Glomerular visceral epithelial cell (primary cell): ENCODE results near the gene ACAP3.

Experiments
- DNase-seq: peaks from one replicate; pipeline ENCODE4 v3.0.0-alpha.2; 2016; ENCODE audit errors: extremely low spot score

The ACAP3 gene

DNA sequence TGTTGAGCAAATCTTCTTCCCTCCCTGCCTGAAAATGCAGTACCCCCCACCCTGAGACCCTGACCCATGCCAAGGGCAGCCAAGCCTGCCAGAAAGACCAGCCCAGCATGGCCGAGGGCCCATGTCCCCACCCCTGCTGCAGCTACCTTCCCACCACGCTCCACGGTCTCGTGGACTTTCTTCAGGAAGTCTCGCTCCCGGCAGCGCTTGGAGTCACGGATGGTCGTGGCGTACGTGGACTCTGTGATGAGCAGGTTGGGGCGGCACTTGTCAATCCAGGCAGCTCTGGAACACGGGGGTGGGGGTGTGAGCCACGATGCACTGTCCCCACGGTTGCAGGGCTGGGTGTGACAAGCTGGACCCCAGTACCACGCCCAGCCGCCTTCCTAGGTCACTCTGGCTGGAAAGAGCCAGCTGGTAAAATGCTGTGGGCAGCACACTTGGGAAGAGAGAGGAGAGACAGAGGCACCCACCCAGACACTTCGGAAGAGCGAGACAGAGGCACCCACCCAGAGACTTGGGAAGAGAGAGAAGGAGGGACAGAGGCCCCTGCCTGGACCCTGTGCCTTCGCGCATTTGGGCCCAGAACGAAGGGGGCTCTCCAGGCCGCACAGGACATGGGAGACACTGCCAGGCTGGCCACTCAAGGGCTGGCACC, 7.1 kb upstream of the ACAP3 start:
- DNase-seq: no peak

DNA sequence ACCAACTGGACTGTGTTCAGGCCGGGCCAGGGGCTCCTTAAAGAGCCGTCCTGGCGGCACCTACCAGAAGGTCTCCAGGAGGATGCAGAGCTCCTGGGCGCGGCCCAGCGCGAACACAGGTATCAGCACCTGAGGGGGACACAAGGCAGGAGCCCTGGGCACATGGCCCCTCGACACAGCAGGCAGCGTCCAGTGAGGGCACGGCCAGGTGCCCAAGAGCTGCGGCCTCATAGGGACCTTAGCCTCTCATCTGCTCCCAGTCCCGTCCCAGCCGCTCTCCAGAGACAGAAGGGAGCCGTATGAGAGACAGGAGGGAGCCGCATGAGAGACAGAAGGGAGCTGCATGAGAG, 6.5 kb upstream of the ACAP3 start:
- no peak for DNase-seq

DNA sequence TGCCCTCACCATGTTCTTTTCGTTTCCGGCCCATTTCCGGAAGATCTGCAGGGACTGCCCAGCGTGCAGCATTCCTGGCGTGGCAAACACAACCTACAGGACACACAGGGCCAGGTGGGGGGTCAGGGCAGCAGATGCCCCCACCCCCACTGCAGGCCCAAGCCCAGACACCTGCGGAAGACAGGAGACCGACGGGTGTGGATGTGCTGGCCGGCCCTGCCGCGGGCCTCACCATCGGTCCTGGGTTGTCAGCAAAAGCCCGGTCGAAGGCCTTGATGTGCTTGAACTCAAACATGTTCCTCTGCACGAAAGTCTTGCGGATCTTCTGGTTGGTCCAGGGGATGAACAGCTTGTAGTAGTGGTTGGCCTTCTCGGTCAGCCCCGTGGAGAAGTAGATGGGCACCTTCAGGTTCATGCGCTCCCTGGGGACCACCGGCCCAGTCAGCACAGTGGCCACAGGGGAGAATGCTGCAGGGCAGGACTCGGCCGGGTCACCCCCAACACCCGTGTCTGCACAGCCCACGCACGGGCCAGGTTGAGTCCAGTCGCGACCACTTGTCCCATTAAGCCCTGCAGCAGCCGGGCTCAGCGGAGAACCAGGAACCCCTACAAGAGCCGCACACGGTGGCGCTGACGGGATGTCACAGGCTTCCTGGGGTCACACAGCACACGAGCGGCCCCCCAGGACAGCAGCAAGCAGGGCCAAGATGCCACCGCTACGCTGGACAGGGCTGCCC, 5.9 kb upstream of the ACAP3 start:
- DNase-seq: no peak

DNA sequence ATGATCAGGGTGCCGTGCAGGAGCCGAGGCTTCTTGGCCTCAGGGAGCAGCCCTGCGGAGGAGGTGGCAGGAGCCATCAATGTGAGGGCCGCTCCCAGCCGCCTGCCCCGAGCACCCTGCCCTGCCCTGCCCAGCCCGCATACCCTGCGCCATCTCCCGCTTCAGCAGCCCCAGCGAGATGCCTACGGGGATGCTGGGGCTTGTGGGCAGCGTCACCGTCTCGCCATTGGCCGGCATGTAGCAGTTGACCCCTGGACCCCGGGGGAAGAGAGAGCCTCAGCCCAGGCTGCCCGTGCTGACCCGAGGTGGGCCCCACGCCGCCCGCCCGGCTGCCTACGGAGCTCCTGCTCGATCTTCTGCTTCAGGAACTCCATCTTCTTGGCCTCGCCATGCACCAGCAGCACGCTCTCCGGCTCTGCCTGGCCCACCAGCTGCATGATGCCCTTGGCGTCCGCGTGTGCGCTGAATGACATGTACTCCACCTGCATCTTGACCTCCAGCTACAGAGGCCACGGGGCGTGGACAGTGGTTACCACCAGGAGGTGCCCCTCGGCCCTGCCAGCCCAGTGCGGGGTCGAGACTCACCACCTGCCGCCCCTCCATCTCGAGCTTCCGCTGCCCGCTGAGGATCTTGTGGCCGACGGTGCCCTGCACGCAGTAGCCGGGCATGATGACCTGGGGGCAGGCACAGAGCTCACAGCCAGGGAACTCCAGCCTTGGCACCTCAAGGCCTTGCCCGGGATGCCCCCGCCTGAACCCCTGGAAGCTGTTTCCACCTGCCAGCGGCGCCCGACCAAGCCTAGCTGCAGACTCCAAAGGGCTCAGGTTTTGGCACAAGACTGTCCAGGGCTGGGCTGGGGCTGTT, 5.0 kb upstream of the ACAP3 start:
- DNase-seq: no peak

DNA sequence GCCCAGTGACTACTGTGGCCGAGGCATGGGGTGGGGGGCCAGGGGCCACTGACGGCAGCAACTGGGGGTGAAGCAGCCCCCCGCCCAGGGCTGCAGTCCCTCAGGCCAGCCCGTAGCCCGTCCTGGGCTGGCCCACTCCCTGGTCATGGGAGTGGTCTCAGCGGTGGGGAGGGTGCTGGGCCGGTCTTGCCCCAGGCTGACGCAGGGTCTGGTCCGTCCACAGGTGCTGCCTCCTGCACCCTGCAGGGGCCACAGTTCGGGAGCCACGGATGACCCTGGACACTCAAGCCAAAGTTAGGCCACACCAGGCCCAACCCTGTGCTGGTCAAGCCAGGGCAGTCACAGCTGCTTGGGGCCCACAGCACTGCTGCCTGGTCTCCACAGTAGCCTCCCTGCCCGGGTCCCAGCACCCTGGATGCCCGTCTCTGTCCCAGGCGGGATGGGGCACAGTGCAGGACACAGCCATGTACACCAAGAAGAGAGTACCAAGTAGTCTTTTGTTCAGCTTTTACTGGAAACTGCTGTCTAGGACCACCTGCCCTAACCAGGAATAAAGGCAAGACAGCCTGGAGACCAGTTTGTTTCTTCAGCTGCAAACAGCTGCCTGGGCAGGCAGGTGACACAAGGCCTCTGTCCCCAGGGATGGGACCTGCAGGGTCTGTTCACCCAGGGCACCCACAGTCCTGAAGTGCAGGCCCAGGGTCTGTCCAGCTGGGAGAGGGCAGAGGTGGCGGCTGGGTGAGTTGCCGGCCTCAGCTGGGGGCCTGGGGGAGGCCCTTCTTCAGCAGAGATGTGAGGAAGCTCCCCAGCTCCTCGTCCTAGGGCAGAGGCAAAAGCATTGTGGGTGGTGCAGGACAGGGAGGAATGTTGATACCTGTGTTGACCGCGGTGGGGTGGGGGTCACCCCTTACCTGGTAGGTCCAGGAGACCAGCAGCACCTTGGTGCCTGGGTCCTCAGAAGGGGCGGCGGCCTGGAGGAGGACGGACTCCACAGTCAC, 3.7 kb upstream of the ACAP3 start:
- no peak for DNase-seq

DNA sequence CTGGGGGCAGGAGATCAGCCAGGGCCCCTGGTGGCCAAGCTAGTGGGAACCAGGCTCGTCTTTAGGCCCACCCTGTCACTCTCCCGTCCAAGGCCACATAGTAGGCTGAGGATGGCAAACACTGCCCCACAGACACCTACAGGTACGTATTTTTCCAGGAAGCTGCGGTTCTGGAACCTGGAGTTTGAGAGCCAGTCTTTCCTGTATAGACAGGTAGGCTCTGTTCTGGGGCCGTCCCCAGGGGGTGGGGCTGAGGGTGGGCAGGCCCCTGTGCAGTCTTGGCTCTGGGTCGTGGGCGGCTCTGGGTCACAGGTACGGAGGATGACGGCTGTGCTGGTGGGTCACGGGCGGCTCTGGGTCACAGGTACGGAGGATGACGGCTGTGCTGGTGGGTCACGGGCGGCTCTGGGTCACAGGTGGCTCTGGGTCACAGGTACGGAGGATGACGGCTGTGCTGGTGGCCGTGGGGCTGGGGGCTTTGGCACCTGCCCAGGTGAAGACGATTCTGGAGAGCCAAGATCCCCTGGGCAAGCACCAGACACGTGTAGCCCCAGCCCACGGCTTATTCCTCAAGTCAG, 2.8 kb upstream of the ACAP3 start:
- no peak for DNase-seq

DNA sequence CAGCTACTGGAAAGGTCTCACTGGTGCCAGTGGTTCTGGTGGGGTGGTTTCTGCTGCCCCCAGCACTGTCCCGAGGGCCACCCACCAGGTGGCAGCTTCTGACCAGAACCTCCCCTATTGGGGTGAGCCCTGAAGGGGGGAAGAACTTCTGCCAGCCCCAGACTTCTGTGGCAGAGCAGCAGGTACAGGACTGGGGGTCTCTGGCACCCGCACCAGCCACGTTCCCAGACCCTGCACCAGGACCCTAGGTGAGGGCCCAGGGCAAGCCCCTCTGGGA, 2.3 kb upstream of the ACAP3 start:
- no peak for DNase-seq

DNA sequence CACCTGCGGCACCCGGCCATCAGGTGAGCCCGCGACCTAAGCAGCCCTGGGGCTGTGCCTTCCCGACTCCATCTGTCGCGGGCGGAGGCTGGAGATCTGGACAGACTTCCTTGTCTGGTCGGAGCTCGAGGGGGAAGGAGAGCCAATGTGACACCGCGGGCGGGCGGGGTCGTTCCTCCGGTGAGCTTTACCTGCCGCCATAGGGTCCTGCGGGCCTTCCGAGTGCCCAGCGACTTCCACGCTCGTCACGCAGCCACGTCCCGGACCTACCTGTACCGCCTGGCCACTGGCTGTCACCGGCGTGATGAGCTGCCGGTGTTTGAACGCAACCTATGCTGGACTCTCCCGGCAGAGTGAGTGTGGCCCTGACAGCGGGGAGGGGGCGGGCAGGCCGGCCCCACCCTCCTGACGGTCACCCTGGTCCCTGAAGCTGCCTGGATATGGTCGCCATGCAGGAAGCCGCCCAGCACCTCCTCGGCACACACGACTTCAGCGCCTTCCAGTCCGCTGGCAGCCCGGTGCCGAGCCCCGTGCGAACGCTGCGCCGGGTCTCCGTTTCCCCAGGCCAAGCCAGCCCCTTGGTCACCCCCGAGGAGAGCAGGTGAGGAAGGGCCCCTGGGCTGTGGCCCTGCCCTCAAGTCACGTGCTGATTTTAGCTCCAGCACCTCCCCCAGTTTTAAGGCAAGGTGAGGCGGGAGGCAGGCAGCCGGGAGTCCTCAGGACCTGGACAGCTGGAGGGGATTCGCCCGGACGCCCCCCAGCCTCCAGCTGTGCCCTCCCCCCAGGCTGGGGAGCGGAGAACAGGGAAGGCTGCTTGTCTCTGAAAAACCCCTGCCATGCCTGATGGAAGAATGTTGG, 1.8 kb upstream of the ACAP3 start:
- DNase-seq: peak; percentile 22

DNA sequence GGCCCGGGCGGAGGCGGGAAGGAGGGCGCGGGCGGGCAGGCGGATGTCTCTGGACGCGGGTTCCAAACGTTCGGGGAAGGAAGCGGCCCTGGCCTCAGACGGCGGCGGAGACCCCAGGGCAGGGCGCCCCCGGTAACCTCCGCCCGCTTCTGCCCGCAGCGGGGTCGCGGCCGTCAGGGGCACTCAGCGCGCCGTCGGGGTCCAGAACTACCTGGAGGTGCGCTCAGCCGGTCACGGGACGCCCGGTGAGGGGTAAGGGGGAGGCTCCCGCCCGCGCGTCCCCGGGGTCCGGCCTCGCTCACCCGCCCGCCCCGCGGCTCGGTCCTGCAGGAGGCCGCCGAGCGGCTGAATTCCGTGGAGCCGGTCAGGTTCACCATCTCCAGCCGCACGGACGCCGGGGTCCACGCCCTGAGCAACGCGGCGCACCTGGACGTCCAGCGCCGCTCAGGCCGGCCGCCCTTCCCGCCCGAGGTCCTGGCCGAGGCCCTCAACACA, 1.1 kb upstream of the ACAP3 start:
- DNase-seq: no peak

DNA sequence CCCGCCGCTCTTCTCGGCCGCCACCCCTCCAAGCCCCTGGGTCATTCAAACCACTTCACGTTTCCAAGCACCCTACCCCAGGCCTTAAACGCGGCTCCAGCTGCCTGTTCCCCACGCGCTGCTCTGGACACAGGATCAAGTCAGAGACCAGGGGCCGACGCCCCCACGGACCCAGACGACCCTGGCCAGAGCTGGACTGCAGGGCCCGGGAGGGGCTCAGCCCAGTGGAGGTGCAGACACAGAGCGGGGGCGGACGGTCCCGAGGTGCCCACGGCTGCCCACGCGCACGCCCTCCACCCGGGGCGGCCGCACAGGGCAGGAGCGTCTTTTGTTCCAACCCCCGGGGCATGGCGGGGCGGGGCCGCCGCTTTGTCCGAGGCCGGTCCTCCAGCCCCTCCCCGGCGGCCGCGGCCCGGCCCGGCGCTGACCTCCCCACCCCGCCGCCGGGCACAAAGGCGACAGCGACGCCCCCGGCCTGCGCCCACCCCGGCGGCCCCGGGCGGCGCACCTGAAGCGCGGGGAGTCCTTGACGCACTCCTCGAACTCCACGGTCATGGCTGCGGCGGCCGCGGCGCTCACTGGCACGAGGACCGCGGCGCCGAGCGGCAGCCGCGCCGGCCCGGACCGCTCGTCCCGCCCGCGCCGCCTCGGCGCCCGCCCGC, 338 bp downstream of the ACAP3 start:
- DNase-seq: peak; percentile 60

DNA sequence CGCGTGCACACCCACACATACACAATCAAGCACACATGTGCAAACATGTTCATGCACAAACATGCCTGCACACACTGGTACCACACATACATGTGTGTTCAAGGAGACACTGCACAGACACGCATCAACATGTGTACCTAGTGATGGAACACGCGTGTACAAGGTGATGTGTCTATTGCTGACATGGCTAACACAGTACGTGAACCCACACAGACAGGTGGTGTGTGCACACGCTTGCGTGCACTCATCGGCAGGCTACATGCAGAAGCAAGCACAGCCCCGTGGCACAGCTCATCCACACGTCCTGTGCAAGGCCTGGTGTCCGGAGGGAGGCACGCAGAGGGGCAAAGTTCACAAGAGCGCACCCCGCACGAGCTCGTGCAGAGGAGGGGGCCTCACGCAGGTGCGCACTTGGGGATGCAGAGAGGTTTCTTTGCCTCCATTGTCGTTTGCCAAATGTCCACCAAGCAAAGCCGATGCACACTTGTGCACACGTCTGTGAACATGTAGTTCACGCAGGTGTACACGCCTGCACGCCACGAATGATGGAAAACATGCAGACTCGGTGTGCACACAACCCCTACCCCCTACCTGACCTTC, 969 bp downstream of the ACAP3 start:
- no peak for DNase-seq

DNA sequence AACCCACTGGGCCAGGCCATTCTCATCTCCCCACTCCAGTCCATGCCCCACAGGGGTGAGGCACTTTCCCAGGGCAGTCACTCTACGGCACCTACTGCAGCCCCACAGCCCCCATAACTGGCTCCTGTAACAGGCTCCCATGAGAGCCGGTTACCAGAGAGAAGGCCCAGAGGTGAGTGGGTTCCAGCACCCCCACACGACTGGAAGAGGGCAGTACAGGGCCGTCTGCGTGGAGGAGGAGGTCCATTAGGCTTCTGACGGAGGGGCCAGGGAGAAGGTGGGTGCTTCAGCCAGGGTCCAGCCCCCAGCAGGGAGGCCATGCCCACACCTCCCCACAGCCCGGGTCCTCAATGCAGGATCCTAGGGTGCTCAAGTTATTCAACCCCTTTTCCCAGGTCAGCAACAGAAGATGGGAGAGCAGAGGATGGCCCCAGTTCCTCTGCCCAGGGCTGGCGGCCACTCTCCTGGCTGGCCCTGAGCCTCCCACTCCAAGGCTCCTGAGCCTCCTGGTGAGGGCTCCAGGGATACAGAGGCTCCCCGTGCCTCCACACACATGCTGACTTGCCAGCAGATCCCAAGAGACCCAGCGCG, 1.6 kb downstream of the ACAP3 start:
- peak; percentile 44 for DNase-seq

DNA sequence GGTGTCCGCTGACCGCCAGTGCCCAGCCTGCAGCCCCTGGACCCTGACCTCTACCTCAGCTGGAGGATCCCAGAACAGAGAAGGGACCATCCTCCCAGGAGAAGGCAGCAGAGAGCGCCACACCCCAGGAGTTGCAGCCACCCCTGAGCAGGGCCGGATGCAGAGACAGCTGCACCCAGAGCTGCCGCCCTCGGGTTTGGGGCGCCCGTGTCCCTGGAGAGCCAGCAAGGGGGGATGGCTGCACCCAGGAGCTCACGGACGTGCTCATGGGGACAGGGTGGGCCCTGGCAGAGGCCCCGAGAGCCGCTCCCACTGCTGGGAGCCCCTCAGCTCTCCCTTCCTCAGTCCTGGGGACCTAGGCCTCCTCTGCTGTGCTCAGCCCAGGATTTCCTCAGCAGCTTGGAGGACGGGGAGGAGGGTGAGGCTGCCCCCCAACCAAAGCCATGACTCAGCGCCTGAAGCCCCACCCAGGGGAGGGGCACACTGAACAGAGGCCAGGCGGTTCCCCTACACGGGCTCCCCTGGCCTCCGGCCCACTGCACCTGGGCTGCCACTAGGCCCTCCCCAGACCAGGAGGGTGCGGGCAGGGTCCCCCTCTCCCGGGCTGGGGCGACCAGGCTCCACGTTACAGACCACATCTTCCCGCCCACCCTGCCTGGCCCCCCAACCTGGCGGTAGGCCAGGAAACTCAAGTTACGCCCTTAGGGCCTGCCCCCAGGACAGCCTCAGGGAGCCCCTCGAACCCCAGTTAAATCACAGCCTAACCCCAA, 2.2 kb downstream of the ACAP3 start:
- peak; percentile 88 for DNase-seq

DNA sequence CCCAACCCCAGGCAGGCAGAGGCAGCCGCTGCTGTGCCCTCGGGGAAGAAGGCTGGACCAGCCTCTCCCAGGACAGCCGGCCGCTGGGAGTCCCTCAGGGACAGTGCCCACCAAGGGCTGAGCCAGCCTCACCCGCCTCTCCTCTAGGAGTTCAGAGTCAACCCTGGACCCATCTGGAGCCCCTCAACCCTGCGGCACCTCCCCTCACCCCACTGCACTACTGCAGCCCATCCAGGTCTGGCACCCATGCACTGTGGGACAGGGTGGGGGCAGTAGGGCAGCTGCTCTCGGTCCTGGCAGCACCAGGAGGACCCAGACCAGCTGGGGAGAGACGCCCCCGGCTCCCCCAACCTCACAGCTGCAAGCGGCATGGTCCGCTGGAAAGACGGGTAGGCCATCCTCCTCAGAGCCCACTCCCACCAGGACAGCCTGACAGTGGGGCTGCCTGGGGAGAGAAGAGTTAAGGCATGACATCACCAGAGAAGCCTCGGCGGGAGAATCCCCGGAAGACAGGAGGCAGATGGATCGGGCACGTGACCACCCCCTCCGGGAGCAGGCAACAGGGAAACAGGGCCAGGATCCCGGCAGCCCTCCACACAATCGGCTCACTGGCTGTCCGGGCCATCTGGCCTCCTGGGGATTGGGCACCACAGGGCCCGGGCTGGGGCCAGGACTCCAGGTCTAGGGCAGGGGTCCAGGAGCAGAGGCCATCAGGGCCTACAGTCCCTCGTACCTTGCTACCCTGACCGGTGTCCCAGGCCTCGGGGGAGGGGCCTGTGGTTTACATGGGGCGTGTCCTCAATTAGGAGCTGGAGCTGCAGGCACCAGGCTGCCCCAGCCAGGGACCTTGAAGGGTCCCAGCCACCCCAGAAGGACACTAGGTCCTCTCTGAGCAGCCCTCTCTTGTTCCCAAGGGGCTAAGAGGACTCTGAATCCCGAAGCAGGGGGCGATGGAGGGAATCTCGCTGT, 3.1 kb downstream of the ACAP3 start:
- DNase-seq: peak; percentile 83

DNA sequence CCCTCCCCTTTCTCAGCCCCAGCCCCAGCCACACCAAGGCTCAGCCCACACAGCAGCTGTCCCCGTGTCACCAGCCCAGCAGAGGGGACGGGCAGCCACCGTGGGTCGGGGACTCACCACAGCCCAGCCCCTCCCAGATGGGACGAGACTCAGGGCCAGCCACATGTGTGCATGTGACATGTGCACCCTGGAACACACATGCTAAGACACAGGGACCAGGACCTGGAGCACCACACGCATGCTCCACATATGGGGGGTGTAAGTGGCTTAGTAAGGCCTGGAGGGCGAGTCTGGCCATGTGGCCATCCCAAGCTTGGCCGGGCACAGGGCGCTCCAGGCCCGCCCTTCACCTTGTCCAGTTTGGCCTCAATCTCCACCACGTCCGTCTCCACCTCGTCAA, 4.0 kb downstream of the ACAP3 start:
- no peak for DNase-seq

DNA sequence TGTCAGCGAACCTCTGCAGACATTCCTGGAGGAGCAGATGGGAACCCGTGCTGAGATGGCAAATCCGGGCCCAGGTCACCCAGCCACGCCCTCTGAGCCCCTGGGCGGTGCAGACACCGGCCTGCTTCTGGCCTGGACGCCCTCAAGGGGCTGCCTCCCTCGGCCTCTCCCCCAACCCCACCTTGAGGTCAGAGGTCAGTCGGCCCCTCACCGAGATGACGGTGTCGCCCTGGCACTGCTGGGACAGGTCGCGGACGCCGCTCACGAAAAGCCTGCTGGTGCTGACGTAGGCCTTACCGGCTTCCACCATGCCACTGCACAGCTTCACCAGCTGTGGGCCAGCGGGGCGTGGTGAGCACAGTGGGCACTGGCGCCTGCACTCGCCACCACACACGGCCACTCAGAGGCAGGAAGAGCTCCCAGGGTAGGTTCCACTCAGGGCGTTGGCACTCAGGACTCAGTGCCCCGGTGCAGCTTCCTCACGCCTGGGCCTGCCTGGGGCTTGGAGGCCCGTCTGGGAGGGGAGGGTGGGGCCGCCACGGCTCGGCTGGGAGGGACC, 4.7 kb downstream of the ACAP3 start:
- DNase-seq: no peak

DNA sequence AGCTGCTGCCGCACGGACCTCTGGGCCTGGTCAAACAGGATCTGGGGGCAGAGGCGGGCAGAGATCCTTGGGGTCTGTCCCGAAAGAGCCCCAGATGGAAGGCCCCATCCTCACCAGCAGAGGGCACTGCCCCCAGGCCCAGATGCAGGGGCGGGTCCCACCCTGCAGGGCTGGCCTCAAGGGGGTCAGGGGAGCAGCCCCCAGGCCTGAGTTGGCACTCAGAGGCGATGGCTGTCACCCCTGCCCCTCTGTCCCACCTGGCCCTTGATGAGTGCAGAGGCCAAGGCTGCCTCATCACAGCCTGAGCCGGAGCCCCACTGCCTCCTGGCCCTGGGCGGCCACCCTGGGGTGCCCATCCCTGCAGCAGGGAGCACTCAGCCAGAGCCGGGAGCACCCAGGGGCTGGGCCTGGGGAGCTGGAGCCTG, 5.7 kb downstream of the ACAP3 start:
- DNase-seq: no peak
